GM12878 (cell line): Measurements from ENCODE around the gene RAD1. TPM values are rescaled to one million over a fixed set of nuclear protein-coding genes. Genes with fewer than 3 reads are reported as not detected.

Experiments
- ATAC-seq: fragments of 200-7000 bp; cut with Tn5 transposase; 3 replicates; pipeline ENCODE4 v1.9.1; 2020; ENCODE audit warnings: mild to moderate bottlenecking, moderate library complexity
- BruUV-seq: library from RNA; stranded (reverse); fragments of 400-500 nt; replicated peaks from 2 replicates; lab custom pipeline; 2021; lab: Mats Ljungman, UMichigan
- CTCF ChIA-PET: fragments of 300-600 bp; sonication (Branson Sonifier 250); formaldehyde crosslinking; extraction: SDS; loops from one replicate; lab custom pipeline; 2021; ENCODE audit warnings: inconsistent platforms; lab: Yijun Ruan, JAX
- POLR2A ChIA-PET: fragments of 350-600 bp; formaldehyde crosslinking; extraction: SDS; loops from one replicate; lab custom pipeline; 2021; ENCODE audit warnings: inconsistent platforms; lab: Charles Lee
- RAD21 ChIA-PET: fragments of 300-600 bp; sonication (Branson Sonifier 250); formaldehyde crosslinking; loops from one replicate; lab custom pipeline; 2023; ENCODE audit warnings: antibody characterized with exemption; ENCODE audit not compliant: unreplicated experiment; lab: Charles Lee
- SMC1A ChIA-PET: fragments of 300-600 bp; sonication (Branson Sonifier 250); formaldehyde crosslinking; loops from one replicate; lab custom pipeline; 2023; ENCODE audit not compliant: unreplicated experiment, uncharacterized antibody; lab: Charles Lee
- DNase-seq: peaks from one replicate; pipeline ENCODE4 v3.0.0-alpha.2; 2011; ENCODE audit warnings: low read depth, low spot score
- FAIRE-seq: peaks from 3 replicates; lab custom pipeline; 2011; peaks lifted over from hg19 to GRCh38; lab: Jason Lieb, UNC
- H2AFZ ChIP-seq: 2 replicates; pipeline ENCODE4 v1.6.0; 2011; ENCODE audit warnings: low read depth, low read length, control low read depth; ENCODE audit not compliant: control insufficient read depth
- H3K27ac ChIP-seq: 2 replicates; pipeline ENCODE4 v1.5.1; 2011; ENCODE audit warnings: control low read depth; ENCODE audit not compliant: control insufficient read depth, insufficient read depth
- H3K27me3 ChIP-seq, 2 experiments: replicated peaks in 1 of 2; 2 replicates each; pipeline versions ENCODE4 v1.6.0 to v1.6.1; 2011; ENCODE audit warnings: low read length in 1 of 2; ENCODE audit not compliant: control insufficient read depth in 2 of 2, insufficient read depth in 2 of 2
- H3K36me3 ChIP-seq, 2 experiments: 2 replicates each; pipeline ENCODE4 v1.5.1; 2011; ENCODE audit warnings: low read length in 1 of 2; ENCODE audit not compliant: control insufficient read depth in 2 of 2, insufficient read depth in 2 of 2
- H3K4me1 ChIP-seq: 2 replicates; pipeline ENCODE4 v1.6.1; 2011; ENCODE audit warnings: mild to moderate bottlenecking, low read length, moderate library complexity, mixed read lengths; ENCODE audit not compliant: control insufficient read depth, insufficient read depth
- H3K4me2 ChIP-seq: 2 replicates; pipeline ENCODE4 v1.6.0; 2011; ENCODE audit warnings: control low read depth; ENCODE audit not compliant: control insufficient read depth, insufficient read depth
- H3K4me3 ChIP-seq: fragments of 200-600 bp; sonication (generic); 2 replicates; pipeline ENCODE4 v1.5.1; 2016
- H3K79me2 ChIP-seq: 2 replicates; pipeline ENCODE4 v1.6.0; 2011; ENCODE audit warnings: low read length; ENCODE audit not compliant: control insufficient read depth, insufficient read depth
- H3K9ac ChIP-seq: 2 replicates; pipeline ENCODE4 v1.8.0; 2011; ENCODE audit warnings: low read length, control low read depth, mixed read lengths; ENCODE audit not compliant: control insufficient read depth, insufficient read depth
- H3K9me3 ChIP-seq: replicated peaks from 3 replicates; pipeline ENCODE4 v1.5.1; 2011; ENCODE audit warnings: mild to moderate bottlenecking, low read length; ENCODE audit not compliant: control insufficient read depth, insufficient read depth
- H4K20me1 ChIP-seq: 2 replicates; pipeline ENCODE4 v1.6.0; 2011; ENCODE audit not compliant: control insufficient read depth, insufficient read depth
- BCLAF1 ChIP-seq: fragments of 450-650 bp; IDR thresholded peaks from 2 replicates; pipeline ENCODE4 v1.6.1; 2017; ENCODE audit warnings: antibody characterized with exemption, mild to moderate bottlenecking, moderate library complexity
- CBFB ChIP-seq: IDR thresholded peaks from 2 replicates; pipeline ENCODE4 v1.6.1; 2016; ENCODE audit warnings: antibody characterized with exemption, low read depth
- E2F4 ChIP-seq: IDR thresholded peaks from 2 replicates; pipeline ENCODE4 v1.6.1; 2012; ENCODE audit warnings: low read depth, low read length, improper control_type of control experiment
- IRF4 ChIP-seq: IDR thresholded peaks from 2 replicates; pipeline ENCODE4 v1.6.1; 2011; ENCODE audit warnings: low read depth, low read length
- MEF2A ChIP-seq: IDR thresholded peaks from 2 replicates; pipeline ENCODE4 v1.6.1; 2011; ENCODE audit warnings: low read depth, mild to moderate bottlenecking, low read length, moderate library complexity; ENCODE audit not compliant: insufficient read depth
- MTA2 ChIP-seq: fragments of 450-650 bp; IDR thresholded peaks from 2 replicates; pipeline ENCODE4 v1.6.1; 2016; ENCODE audit warnings: low read depth, mild to moderate bottlenecking, moderate library complexity
- MYC ChIP-seq: IDR thresholded peaks from 2 replicates; pipeline ENCODE4 v1.6.1; 2011; ENCODE audit warnings: mild to moderate bottlenecking, low read length, moderate library complexity, inconsistent platforms; ENCODE audit not compliant: insufficient read depth, insufficient replicate concordance, insufficient read length, severe bottlenecking
- PRDM15 ChIP-seq: fragments of 450-650 bp; formaldehyde crosslinking; IDR thresholded peaks from 2 replicates; pipeline ENCODE4 v1.4.0; 2020; ENCODE audit warnings: mild to moderate bottlenecking, moderate library complexity
- SMC3 ChIP-seq: IDR thresholded peaks from 2 replicates; pipeline ENCODE4 v1.6.1; 2011; ENCODE audit warnings: low read length, improper control_type of control experiment, borderline replicate concordance
- SREBF1 ChIP-seq: IDR thresholded peaks from 2 replicates; pipeline ENCODE4 v1.6.1; 2012; ENCODE audit warnings: mild to moderate bottlenecking, low read length
- SRF ChIP-seq, 2 experiments: IDR thresholded peaks; 2 replicates each; pipeline ENCODE4 v1.6.1; 2011; ENCODE audit warnings: low read depth in 2 of 2, low read length in 2 of 2, mild to moderate bottlenecking in 1 of 2, moderate library complexity in 1 of 2
- STAT3 ChIP-seq: IDR thresholded peaks from 2 replicates; pipeline ENCODE4 v1.6.1; 2011; ENCODE audit warnings: low read depth, low read length, improper control_type of control experiment
- SUZ12 ChIP-seq: fragments of 200-600 bp; sonication (generic); IDR thresholded peaks from one replicate; pipeline ENCODE4 v1.6.1; 2018; ENCODE audit warnings: antibody characterized with exemption, mild to moderate bottlenecking; ENCODE audit not compliant: unreplicated experiment
- ZBTB33 ChIP-seq: fragments of 450-650 bp; IDR thresholded peaks from 2 replicates; pipeline ENCODE4 v1.6.1; 2017; ENCODE audit warnings: mild to moderate bottlenecking
- WGBS: methylation state at CpG from one replicate; pipeline ENCODE4 v1.1.6; 2016; ENCODE audit warnings: low lambda C conversion rate; ENCODE audit not compliant: insufficient replicate concordance, insufficient coverage; ENCODE audit errors: missing lambda C conversion rate; 5-methylcytosine and 5-hydroxymethylcytosine counted together
- in situ Hi-C: fragments of 300-500 bp; cut with MboI; formaldehyde crosslinking; loops from 9 replicates; pipeline ENCODE4 v1.14.3; 2018; ENCODE audit warnings: mixed read lengths
- intact Hi-C: fragments of 100-400 bp; cut with micrococcal nuclease; formaldehyde crosslinking; loops from one replicate; pipeline ENCODE4 v1.14.2; 2022; ENCODE audit not compliant: unreplicated experiment
- polyA plus RNA-seq, 11 experiments: library from polyadenylated mRNA; depleted of rRNA in 4 of 11; unstranded in 6 of 11; stranded (reverse) in 5 of 11; fragments of >200 nt; fragmentation: Nextera tagmentation in 4 of 11; fragmentation: Illumina TruSeq in 1 of 11; extraction: Ambion mirVana in 4 of 11; extraction: Trizol in 1 of 11; gene quantifications; 1 replicate in 1 of 11; 2 replicates in 10 of 11; pipeline versions ENCODE4 v1.2.1 to v1.2.3, GENCODE V29; 2011 to 2016; ENCODE audit warnings: inconsistent platforms in 2 of 11, missing spikeins in 2 of 11, low read depth in 1 of 11
- total RNA-seq, 4 experiments: library from RNA; depleted of rRNA in 3 of 4; stranded (reverse); fragments of >200 nt in 3 of 4; fragmentation: Illumina TruSeq in 1 of 4; extraction: Trizol in 1 of 4; gene quantifications; 2 replicates each; pipeline versions ENCODE4 v1.2.1 to v1.2.3, GENCODE V29; 2013 to 2021

RAD1 gene
- total and polyA plus RNA-seq, 10 of the 15 experiments (the other 5 are each of a cell fraction or from before 2014, with no cell fraction given): 21.1 to 58.4 (median 37.2) TPM

- no peak overlapping the region for H3K27ac ChIP-seq
- H4K20me1 ChIP-seq: no peaks in the 10 kb centered on the region
- H3K4me3 ChIP-seq: no peak overlapping the region
- intact Hi-C loops (no loop called here), in situ Hi-C loops (no loop called here)
- POLR2A ChIA-PET: no interaction called here
- H3K36me3 ChIP-seq: peaks cover 3 to 17% of the 10 kb centered on the region in 2 experiments
- SMC1A ChIA-PET: interaction anchor here (0.7 to 1.5 kb wide), 4 partner anchors 9 to 704 kb away, joined by 4 to 9 read pairs (median 4); partner anchors contain the start of gene DNAJC21
- DNase-seq (no peak), ATAC-seq (no peak), FAIRE-seq (no peak)
- H3K4me2 ChIP-seq: no peak overlapping the region
- CTCF ChIA-PET: interaction anchor here (1.1 to 1.6 kb wide), 4 partner anchors 12 to 59 kb away, joined by 3 to 6 read pairs (median 4); no protein-coding TSS in a partner anchor
- no peaks in the 10 kb centered on the region for H3K27me3 ChIP-seq
- H3K9ac ChIP-seq: no peak overlapping the region
- H3K79me2 ChIP-seq: no peaks in the 10 kb centered on the region
- H3K4me1 ChIP-seq: no peaks in the 10 kb centered on the region
- no peak overlapping the region for H2AFZ ChIP-seq
- H3K9me3 ChIP-seq: no peaks in the 10 kb centered on the region
- WGBS: 85% methylated on average over 11 of the region's 11 CpGs
- RAD21 ChIA-PET: interaction anchor here (1.2 kb wide), 1 partner anchor 59 kb away, joined by 3 read pairs; no protein-coding TSS in a partner anchor
- BruUV-seq: no TSS peak
- TF ChIP-seq MYC: no peak
- no peak for TF ChIP-seq BCLAF1
- no peak for TF ChIP-seq SREBF1
- TF ChIP-seq MEF2A: no peak
- TF ChIP-seq ZBTB33: no peak
- TF ChIP-seq SUZ12: no peak
- no peak for TF ChIP-seq PRDM15 (CRISPR knock-in tag)
- no peak for TF ChIP-seq SRF (IDR thresholded peaks at IDR 0.05; ENCODE audit: low read depth in 2 of 2, low read length in 2 of 2)
- no peak for TF ChIP-seq E2F4
- TF ChIP-seq IRF4: no peak
- no peak for TF ChIP-seq SMC3
- no peak for TF ChIP-seq MTA2
- TF ChIP-seq CBFB: no peak
- TF ChIP-seq STAT3: no peak
Measured at GRCh38 chr5:34944460-34945047, 29.2 kb upstream of the RAD1 start.
